GM06990 (cell line): ENCODE data around the gene MAP2K1.

Experiments
- DNase-seq: peaks from one replicate; pipeline ENCODE4 v3.0.0-alpha.2; 2011; ENCODE audit not compliant: insufficient read length; ENCODE audit errors: extremely low read depth
- H3K27me3 ChIP-seq: replicated peaks from 2 replicates; pipeline ENCODE4 v1.6.0; 2011; ENCODE audit warnings: low read length; ENCODE audit not compliant: control insufficient read depth, insufficient read depth
- H3K36me3 ChIP-seq: 2 replicates; pipeline ENCODE4 v1.5.1; 2011; ENCODE audit warnings: low read length; ENCODE audit not compliant: control insufficient read depth, insufficient read depth
- H3K4me3 ChIP-seq: replicated peaks from 2 replicates; pipeline ENCODE4 v1.5.1; 2011; ENCODE audit warnings: low read depth, mild to moderate bottlenecking, control low read depth, low read length
- TF ChIP-seq, protein P1 (sequence below): IDR thresholded peaks from 2 replicates; pipeline ENCODE4 v1.5.1; 2011; ENCODE audit warnings: low read length, control low read depth, mild to moderate bottlenecking, inconsistent platforms; ENCODE audit not compliant: insufficient read depth, poor library complexity, severe bottlenecking

The MAP2K1 gene

DNA sequence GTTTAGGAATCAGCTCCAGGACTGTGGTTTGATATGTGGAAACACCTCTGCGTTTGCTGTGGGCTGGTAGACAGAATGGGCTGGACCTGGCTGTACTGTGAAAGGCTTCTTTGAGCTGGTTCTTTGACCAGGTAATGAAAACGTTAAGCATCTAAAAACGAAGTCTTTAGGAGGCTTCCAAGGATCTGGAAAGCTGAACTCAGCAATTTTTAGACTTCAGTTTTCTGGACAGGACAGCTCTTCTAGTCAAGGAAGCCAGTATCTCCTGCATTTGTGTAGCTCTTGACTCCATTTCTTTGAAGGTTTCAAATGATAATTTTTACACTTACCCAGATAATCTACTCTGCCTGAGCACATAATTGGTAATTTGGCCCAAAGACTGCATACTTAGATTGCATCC lies 25.5 kb downstream of the MAP2K1 start:
- no peaks in the 10 kb centered on the region; the same call in 1 of the 2 replicates for H3K36me3 ChIP-seq
- TF ChIP-seq, protein P1, sequence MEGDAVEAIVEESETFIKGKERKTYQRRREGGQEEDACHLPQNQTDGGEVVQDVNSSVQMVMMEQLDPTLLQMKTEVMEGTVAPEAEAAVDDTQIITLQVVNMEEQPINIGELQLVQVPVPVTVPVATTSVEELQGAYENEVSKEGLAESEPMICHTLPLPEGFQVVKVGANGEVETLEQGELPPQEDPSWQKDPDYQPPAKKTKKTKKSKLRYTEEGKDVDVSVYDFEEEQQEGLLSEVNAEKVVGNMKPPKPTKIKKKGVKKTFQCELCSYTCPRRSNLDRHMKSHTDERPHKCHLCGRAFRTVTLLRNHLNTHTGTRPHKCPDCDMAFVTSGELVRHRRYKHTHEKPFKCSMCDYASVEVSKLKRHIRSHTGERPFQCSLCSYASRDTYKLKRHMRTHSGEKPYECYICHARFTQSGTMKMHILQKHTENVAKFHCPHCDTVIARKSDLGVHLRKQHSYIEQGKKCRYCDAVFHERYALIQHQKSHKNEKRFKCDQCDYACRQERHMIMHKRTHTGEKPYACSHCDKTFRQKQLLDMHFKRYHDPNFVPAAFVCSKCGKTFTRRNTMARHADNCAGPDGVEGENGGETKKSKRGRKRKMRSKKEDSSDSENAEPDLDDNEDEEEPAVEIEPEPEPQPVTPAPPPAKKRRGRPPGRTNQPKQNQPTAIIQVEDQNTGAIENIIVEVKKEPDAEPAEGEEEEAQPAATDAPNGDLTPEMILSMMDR = no peak
- DNase-seq = no peak
- H3K4me3 ChIP-seq = no peak overlapping the region
- H3K27me3 ChIP-seq = no peaks in the 10 kb centered on the region

DNA sequence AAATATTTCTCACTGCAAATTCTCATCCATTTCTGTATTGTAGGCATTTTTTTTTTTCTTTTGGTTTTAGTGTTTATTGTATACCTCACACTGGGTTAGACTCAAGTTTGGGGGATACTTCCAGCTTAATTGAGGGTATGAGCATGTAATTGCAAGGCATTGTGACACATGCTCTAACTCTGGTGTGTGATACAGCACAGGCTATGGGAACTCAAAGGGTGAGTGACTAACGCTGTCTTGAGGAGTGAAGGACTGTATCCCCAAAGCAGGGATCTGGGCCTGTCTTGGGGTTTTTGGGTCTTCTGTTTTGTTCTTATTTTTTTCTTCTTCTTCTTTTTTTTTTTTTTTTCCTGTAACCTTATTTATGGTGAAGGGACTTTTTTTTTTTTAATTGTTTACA lies 26.9 kb downstream of the MAP2K1 start:
- no peaks in the 10 kb centered on the region; the same call in 1 of the 2 replicates for H3K36me3 ChIP-seq
- no peak for DNase-seq
- TF ChIP-seq, protein P1 = no peak
- no peak overlapping the region for H3K4me3 ChIP-seq
- H3K27me3 ChIP-seq = no peaks in the 10 kb centered on the region

DNA sequence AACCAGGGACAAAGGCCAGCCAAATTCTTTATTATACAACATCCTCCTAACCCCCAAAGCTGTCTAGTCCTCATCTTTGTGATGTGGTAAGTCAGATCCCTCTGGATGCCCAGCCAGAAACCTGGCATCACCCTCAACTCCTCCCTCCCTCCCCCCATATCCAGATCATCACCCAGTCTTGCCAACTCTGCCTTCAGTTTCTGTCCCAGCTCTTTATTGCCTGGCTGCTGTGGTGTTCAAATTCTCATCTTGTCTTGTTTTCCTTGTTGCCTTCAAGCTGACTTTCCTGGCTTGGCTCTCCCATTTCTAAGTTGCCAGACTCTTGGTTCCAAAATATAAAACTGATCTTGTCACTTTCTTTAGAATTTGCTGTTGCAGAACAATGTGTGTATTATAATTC lies 28.6 kb downstream of the MAP2K1 start:
- no peak for DNase-seq
- Histone ChIP-seq H3K36me3 (no peaks in the 10 kb centered on the region; the same call in 1 of the 2 replicates), H3K4me3 (no peak overlapping the region), H3K27me3 (no peaks in the 10 kb centered on the region)
- TF ChIP-seq, protein P1 = no peak

DNA sequence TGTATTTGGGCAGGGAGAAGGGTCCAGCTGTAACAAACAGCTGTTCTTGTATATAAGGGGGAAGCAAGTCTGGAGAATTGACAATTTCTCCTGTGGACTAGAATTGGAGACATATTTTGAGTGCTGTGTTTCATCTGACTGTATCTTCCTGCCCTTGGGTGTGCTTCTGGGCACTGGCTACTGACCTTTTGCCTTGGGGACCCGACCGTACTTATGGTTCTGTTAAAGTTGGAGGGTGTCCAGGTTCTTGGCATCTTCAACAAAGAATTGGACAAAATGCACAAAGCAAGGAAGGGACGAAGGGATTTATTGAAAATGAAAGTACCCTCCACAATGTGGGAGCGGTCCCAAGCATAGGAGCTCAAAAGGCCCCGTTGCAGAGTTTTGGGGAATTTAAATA lies 31.0 kb downstream of the MAP2K1 start:
- TF ChIP-seq, protein P1 = no peak
- Histone ChIP-seq H3K4me3 (no peak overlapping the region), H3K36me3 (no peaks in the 10 kb centered on the region; the same call in 1 of the 2 replicates), H3K27me3 (no peaks in the 10 kb centered on the region)
- DNase-seq = no peak

DNA sequence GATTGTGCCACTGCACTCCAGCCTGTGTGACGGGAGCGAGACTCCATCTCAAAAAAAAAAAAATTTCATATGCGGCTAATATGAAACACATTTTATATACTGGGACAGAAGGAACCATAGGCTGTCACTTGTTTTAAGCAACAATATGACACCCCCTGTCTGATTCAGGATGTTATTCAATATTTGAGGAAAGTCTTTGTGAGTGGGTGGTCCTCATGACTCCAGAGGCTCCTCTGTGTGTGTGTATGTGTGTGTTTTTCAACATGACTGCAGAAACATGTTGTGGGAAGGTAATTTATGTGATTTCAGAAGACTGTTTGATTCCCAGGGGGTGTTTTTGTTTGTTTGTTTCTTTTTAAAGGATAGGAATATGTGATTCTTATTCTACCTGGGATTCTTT lies 32.8 kb downstream of the MAP2K1 start:
- TF ChIP-seq, protein P1 = no peak
- no peaks in the 10 kb centered on the region; the same call in 1 of the 2 replicates for H3K36me3 ChIP-seq
- H3K27me3 ChIP-seq = no peaks in the 10 kb centered on the region
- H3K4me3 ChIP-seq = no peak overlapping the region
- DNase-seq = no peak

DNA sequence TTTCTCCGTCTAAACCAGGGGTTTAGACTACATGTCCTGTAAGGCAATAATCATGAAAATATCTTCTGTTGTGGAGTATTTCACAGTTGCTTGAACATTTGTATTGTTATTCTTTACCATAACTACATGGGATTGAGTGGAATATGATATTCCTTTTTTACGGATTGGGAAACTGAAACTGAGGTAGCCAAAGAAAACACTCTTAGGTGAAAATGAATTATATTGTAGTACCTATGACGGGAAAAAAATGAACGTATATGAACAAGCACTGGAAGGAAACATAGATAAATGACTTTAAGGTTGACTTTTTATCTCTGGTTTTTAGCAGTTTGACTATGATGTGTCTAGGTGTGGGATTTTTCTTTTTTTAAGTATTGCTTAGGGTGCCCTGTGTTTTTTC lies 35.6 kb downstream of the MAP2K1 start:
- Histone ChIP-seq H3K27me3 (no peaks in the 10 kb centered on the region), H3K36me3 (no peaks in the 10 kb centered on the region), H3K4me3 (no peak overlapping the region)
- no peak for DNase-seq
- TF ChIP-seq, protein P1 = no peak
